HG02973 (cell line): ENCODE measurements around the gene PTPRN2.
"Not testable (repeated sequence)": the region's sequence is repeated elsewhere in the genome, so short reads cannot be mapped to it uniquely, and the experiment has no call there.

Source experiments
- ATAC-seq: cut with Tn5 transposase; IDR thresholded peaks from one replicate; pipeline ENCODE4 v1.9.1; 2021; ENCODE audit warnings: moderate library complexity; ENCODE audit not compliant: unreplicated experiment

The PTPRN2 gene

GRCh38 chr7:157703534-157704195 is 884.0 kb downstream of the PTPRN2 start:
- no peak for ATAC-seq

DNA sequence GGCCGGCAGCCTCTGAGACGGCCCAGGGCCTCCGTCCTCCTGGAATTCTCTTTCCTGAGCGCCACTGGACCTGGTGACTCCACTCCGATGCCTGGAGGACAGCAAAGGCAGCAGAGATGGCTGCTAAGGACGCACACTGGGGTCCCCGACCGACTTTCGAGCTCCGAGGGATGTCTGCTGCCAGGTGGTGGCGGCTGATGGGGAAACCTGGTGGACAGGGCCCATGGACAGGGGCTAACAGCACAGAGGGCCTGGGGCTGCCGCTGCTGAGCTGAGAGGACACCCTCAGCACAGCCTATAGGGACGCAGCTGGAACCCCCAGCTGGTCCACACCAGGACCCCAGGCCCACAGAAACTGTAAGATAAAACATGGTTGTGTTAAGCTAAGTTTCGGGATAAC is 884.5 kb downstream of the PTPRN2 start:
- no peak for ATAC-seq

GRCh38 chr7:157702311-157703023 is 885.2 kb downstream of the PTPRN2 start:
- no peak for ATAC-seq

DNA sequence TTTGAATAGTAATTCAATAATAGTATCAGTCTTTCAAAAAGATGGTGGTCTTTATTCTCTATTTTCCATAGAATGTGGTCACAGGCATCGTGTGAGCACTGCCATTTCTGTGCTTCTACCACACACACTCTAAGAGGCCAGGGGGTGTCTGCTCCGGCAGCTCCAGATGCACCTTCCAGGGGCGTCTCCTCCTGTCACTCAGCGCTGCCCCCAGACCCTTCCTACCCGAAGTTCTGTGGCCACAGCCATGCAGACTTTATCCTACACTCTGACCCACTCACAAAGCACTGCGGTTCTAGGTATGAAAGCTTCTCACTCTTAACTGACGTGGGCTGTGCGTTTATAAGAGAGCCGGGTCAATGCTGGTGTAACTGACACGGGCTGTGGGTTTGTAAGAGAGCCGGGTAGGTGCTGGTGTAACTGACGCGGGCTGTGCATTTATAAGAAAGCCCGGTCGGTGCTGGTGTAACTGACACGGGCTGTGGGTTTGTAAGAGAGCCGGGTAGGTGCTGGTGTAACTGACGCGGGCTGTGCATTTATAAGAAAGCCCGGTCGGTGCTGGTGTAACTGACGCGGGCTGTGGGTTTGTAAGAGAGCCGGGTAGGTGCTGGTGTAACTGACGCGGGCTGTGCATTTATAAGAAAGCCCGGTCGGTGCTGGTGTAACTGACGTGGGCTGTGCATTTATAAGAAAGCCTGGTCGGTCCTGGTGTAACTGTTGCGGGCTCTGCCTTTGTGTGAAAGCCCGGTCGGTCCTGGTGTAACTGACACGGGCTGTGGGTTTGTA is 886.0 kb downstream of the PTPRN2 start:
- not testable (repeated sequence) for ATAC-seq

GRCh38 chr7:157700231-157701005 is 887.2 kb downstream of the PTPRN2 start:
- no peak for ATAC-seq

- no peak for ATAC-seq
These were observed 888.1 kb downstream of the PTPRN2 start for GRCh38 chr7:157699357-157700013.

GRCh38 chr7:157697287-157697686 is 890.3 kb downstream of the PTPRN2 start:
- ATAC-seq, result not testable (repeated sequence)

DNA sequence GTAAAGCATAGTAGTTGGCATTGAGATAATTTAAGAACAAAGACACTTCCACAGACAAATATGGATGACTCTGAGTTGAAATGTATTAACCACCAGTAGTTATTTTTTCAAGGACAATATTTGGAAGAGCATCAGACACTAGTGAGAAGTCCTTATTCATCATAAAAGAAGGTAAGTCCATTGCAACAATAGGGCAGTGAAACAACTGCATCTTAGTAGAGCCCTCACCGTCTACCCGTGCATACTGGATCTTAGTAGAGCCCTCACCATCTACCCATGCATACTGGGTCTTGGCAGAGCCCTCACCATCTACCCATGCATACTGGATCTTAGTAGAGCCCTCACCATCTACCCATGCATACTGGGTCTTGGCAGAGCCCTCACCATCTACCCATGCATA is 892.0 kb downstream of the PTPRN2 start:
- not testable (repeated sequence) for ATAC-seq

DNA sequence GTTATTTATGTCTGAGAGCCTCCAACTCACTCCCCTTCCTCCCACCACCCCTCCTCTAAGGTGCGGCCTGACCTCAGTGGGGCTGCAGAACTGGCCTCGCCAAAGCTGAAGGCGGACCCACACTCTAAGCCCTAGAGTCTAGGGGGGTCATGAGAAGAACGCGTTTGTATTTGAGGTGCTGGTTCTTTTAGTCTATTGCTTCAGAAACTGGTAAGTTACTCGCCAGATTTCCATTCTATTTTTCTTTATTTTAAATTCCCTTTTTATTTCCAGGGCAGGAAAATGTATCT is 893.3 kb downstream of the PTPRN2 start:
- ATAC-seq, result no peak

DNA sequence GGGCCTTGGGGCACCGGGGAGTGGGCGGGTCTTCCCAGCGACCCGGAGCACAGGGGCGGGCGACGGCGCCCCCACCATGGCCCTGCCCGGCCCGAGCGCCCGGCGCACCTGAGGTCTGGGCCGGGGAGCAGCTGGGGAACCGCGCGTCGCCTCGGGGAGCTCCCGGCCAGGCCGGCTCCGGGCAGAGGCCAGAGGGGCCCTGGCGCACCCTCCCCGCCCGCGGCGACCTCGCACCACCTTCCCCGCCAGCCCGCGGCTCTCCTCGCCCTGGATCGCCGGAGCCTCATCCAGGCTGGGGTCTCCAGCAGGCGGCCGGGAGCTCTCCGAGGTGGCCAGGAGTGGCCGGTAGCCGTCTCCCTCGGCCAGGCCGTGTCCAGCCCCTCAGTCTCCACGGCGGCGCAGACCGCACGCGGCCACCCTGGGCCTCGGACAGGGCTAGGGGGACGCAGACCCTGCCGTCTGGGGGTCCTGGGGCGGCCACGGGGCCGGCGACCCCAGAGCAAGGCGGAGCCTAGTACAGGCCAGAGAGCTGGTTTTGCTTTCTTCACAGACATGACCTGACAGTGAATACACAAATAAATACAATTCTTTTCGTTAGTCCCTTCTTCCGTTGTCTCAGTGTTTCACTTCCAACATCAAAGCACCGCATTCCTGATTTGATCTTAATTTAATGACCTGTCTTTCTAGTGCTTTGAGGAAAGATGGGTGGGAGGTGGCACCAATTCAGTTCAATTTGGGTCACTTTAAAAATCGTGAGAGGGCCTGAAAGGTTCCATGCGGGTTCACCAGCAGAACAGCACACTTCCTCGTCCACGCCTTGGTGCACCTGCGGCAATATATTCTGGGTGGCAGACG is 893.9 kb downstream of the PTPRN2 start:
- no peak for ATAC-seq

- no peak for ATAC-seq
These were observed 894.5 kb downstream of the PTPRN2 start for GRCh38 chr7:157693071-157693520.

- no peak for ATAC-seq
These were observed 895.1 kb downstream of the PTPRN2 start for GRCh38 chr7:157692460-157693011.

- no peak for ATAC-seq
These were observed 895.8 kb downstream of the PTPRN2 start for GRCh38 chr7:157691586-157692459.

GRCh38 chr7:157690833-157691585 is 896.6 kb downstream of the PTPRN2 start:
- no peak for ATAC-seq

DNA sequence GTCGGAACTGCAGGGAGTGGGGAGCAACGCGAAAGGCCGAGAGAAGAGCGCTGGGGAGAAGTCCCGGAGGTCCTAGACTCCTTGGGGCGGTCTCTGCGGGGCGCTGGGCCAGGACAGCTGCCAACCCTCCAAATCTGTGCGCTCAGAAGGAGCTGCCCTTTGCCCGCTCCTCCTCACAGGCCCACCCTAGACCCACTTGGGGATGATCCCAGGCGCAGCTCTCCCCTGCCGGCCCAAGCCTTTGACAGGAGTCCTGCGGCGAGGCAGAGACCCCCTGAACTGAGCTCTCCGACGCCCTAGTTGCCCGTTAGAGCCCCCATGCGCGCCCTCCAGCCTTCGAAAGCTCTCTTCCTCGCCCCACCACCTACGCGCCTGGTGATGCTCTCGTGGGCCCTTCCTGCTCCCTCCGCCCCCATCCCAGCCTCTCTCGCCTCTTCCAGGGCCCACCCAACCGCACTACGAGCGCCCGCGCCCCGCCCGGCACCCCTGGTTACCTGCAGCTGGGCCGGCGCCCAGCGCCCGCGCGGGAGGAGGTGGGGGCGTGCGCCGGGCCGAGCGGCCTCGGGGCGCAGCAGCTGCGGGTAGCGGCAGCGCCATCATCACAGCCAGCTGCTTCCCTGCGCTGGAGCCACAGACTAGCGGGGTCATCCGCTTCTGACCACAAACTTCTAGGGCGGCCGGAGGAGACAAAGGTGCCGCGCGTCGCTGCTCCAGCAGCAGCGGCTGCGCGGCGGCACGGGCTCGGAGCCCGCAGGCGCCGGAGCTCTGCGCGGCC is 897.4 kb downstream of the PTPRN2 start:
- no peak for ATAC-seq

GRCh38 chr7:157689269-157690057 is 898.2 kb downstream of the PTPRN2 start:
- no peak for ATAC-seq
